Keratinocyte (primary cell): ENCODE data around the gene PRDX5.

ENCODE experiments used
- CTCF ChIP-seq, 3 experiments: IDR thresholded peaks in 1 of 3; conservative IDR thresholded peaks in 1 of 3; optimal IDR thresholded peaks in 1 of 3; 2 replicates in 2 of 3; 3 replicates in 1 of 3; pipeline versions ENCODE3 to v1.5.1; 2011; ENCODE audit warnings: low read length in 3 of 3, mild to moderate bottlenecking in 3 of 3, moderate library complexity in 2 of 3, control low read depth in 1 of 3, inconsistent platforms in 1 of 3; ENCODE audit not compliant: insufficient read depth in 2 of 3; ENCODE audit errors: extremely low read depth in 1 of 3
- EZH2 ChIP-seq: IDR thresholded peaks from one replicate; pipeline ENCODE4 v1.6.1; 2012; ENCODE audit warnings: inconsistent platforms, mild to moderate bottlenecking, low read length, moderate library complexity

GRCh38 chr11:64362339-64362738 is 44.4 kb downstream of the PRDX5 start:
- TF ChIP-seq CTCF (optimal IDR thresholded peaks at IDR 0.05 in 1 of 3, IDR thresholded peaks at IDR 0.05 in 1 of 3, conservative IDR thresholded peaks at IDR 0.05 in 1 of 3; ENCODE audit: extremely low read depth in 1 of 3, insufficient read depth in 2 of 3, low read length in 3 of 3) (no peak), EZH2 (no peak)
